GM21526 (cell line): Measurements from ENCODE around the gene SPEM3.

Source experiments
- ATAC-seq: cut with Tn5 transposase; IDR thresholded peaks from one replicate; pipeline ENCODE4 v1.9.1; 2021; ENCODE audit warnings: moderate library complexity; ENCODE audit not compliant: unreplicated experiment, low FRiP score

Gene SPEM3

GRCh38 chr17:7419819-7420610 is 8.6 kb upstream of the SPEM3 start, which contains the start of gene SPEM1:
TSS of gene SPEM1 (plus strand) at chr17:7420324. CDS start at chr17:7420385, 61 bp downstream.
- ATAC-seq, result no peak

- no peak for ATAC-seq
Observed at GRCh38 chr17:7421186-7421585, 7.5 kb upstream of the SPEM3 start.

GRCh38 chr17:7423679-7424078 is 5.0 kb upstream of the SPEM3 start:
- no peak for ATAC-seq

GRCh38 chr17:7425316-7425715 is 3.3 kb upstream of the SPEM3 start, which contains the start of gene SPEM2:
TSS of gene SPEM2 (plus strand) at chr17:7425616. CDS start at chr17:7425689, 73 bp downstream.
- no peak for ATAC-seq

GRCh38 chr17:7425756-7426155 is 2.9 kb upstream of the SPEM3 start:
- no peak for ATAC-seq

GRCh38 chr17:7426203-7426863 is 2.3 kb upstream of the SPEM3 start:
- ATAC-seq, result no peak

GRCh38 chr17:7426896-7427489 is 1.7 kb upstream of the SPEM3 start:
- ATAC-seq, result no peak

- ATAC-seq, result no peak
Observed at GRCh38 chr17:7427549-7427948, 1.1 kb upstream of the SPEM3 start.

- no peak for ATAC-seq
Observed at GRCh38 chr17:7429722-7430121, 1.1 kb downstream of the SPEM3 start.

- no peak for ATAC-seq
Observed at GRCh38 chr17:7431231-7431630, 2.6 kb downstream of the SPEM3 start.

GRCh38 chr17:7432296-7432695 is 3.6 kb downstream of the SPEM3 start:
- no peak for ATAC-seq

- ATAC-seq, result peak; percentile 30
Observed at GRCh38 chr17:7435676-7436555, 7.3 kb downstream of the SPEM3 start.

GRCh38 chr17:7436556-7437368 is 8.1 kb downstream of the SPEM3 start:
- no peak for ATAC-seq

- no peak for ATAC-seq
Observed at GRCh38 chr17:7437369-7437863, 8.8 kb downstream of the SPEM3 start.

- ATAC-seq, result no peak
Observed at GRCh38 chr17:7437950-7438614, 9.4 kb downstream of the SPEM3 start.

GRCh38 chr17:7438656-7439460 is 10.2 kb downstream of the SPEM3 start:
- no peak for ATAC-seq

GRCh38 chr17:7439462-7440112 is 10.9 kb downstream of the SPEM3 start, which contains the start of gene FGF11:
TSS of gene FGF11 (plus strand) at chr17:7439512. CDS start at chr17:7439621, 109 bp downstream.
- ATAC-seq, result no peak
